ENCODE results near the gene B3GAT1. TPM values are rescaled to one million over a fixed set of nuclear protein-coding genes. Genes with fewer than 3 reads are reported as not detected.

Gene B3GAT1
- polyA plus RNA-seq, 1 of the 3 experiments (the other 2 are of a cell fraction), result 0.15 TPM

GRCh38 chr11:134359646-134360045 is 52.4 kb downstream of the B3GAT1 start:
- Histone ChIP-seq H3K36me3 (replicated peaks in 1 of 2; ENCODE audit: control insufficient read depth in 1 of 2, insufficient read depth in 2 of 2, low read length in 1 of 2) (no peaks in the 10 kb centered on the region), H3K4me3 (ENCODE audit: low read depth in 2 of 2, low read length in 1 of 2) (no peak overlapping the region), H2AFZ (ENCODE audit: low read depth) (no peak overlapping the region), H3K9ac (no peak overlapping the region), H3K4me1 (ENCODE audit: control insufficient read depth in 1 of 2, insufficient read depth in 2 of 2, low read depth in 1 of 2, low read length in 1 of 2) (no peaks in the 10 kb centered on the region; a peak in 1 of 4 replicates), H3K79me2 (ENCODE audit: insufficient read depth) (no peaks in the 10 kb centered on the region), H4K20me1 (ENCODE audit: insufficient read depth) (no peaks in the 10 kb centered on the region), H3K27me3 (ENCODE audit: insufficient read depth) (no peaks in the 10 kb centered on the region), H3F3A (replicated peaks; ENCODE audit: insufficient read depth) (no peaks in the 10 kb centered on the region), H3K4me2 (no peak overlapping the region), H3K27ac (ENCODE audit: low read depth in 2 of 2, low read length in 1 of 2) (no peak overlapping the region), H3K9me2 (no peaks in the 10 kb centered on the region), H3K9me3 (no peaks in the 10 kb centered on the region)
- TF ChIP-seq TAF1 (IDR thresholded peaks at IDR 0.05; ENCODE audit: borderline replicate concordance, low read depth, low read length) (no peak), CHD2 (IDR thresholded peaks at IDR 0.05; ENCODE audit: low read length, partially characterized antibody) (no peak), SIN3A (IDR thresholded peaks at IDR 0.05; ENCODE audit: borderline replicate concordance, low read depth, low read length) (no peak), EZH2phosphoT487 (IDR thresholded peaks at IDR 0.05; ENCODE audit: borderline replicate concordance, low read depth) (no peak), RFX5 (IDR thresholded peaks at IDR 0.05; ENCODE audit: low read length) (no peak), YY1 (IDR thresholded peaks at IDR 0.05; ENCODE audit: low read depth) (no peak), FOXM1 (IDR thresholded peaks at IDR 0.05; ENCODE audit: low read depth) (no peak), IRF3 (IDR thresholded peaks at IDR 0.05; ENCODE audit: low read depth, low read length) (no peak)
- ChIA-PET CTCF (interaction anchor here (0.6 to 1.7 kb wide), 27 partner anchors 9 to 715 kb away, joined by 3 to 13 read pairs (median 3); no protein-coding TSS in a partner anchor), POLR2A (no interaction called here)
- WGBS (ENCODE audit: low lambda C conversion rate), result 60% methylated on average over 10 of the region's 10 CpGs
- DNase-seq, result no peak

GRCh38 chr11:134358856-134359490 is 53.1 kb downstream of the B3GAT1 start:
- no peak overlapping the region for H3K4me3 ChIP-seq (ENCODE audit: low read depth in 2 of 2, low read length in 1 of 2)
- no peak overlapping the region for H3K4me2 ChIP-seq
- WGBS (ENCODE audit: low lambda C conversion rate), result 69% methylated on average over 11 of the region's 18 CpGs
- H3F3A ChIP-seq (replicated peaks; ENCODE audit: insufficient read depth), result no peaks in the 10 kb centered on the region
- H3K27me3 ChIP-seq (ENCODE audit: insufficient read depth), result no peaks in the 10 kb centered on the region
- no peaks in the 10 kb centered on the region for H3K36me3 ChIP-seq (replicated peaks in 1 of 2; ENCODE audit: control insufficient read depth in 1 of 2, insufficient read depth in 2 of 2, low read length in 1 of 2)
- CTCF ChIA-PET, result interaction anchor here (0.9 to 1.7 kb wide), 18 partner anchors 10 to 715 kb away, joined by 3 to 13 read pairs (median 4); no protein-coding TSS in a partner anchor
- no peak for DNase-seq
- H3K79me2 ChIP-seq (ENCODE audit: insufficient read depth), result no peaks in the 10 kb centered on the region
- no peak overlapping the region for H2AFZ ChIP-seq (ENCODE audit: low read depth)
- no peaks in the 10 kb centered on the region for H4K20me1 ChIP-seq (ENCODE audit: insufficient read depth)
- no peaks in the 10 kb centered on the region for H3K9me2 ChIP-seq
- H3K9me3 ChIP-seq, result no peaks in the 10 kb centered on the region
- no peaks in the 10 kb centered on the region; a peak in 1 of 4 replicates for H3K4me1 ChIP-seq (ENCODE audit: control insufficient read depth in 1 of 2, insufficient read depth in 2 of 2, low read depth in 1 of 2, low read length in 1 of 2)
- POLR2A ChIA-PET, result no interaction called here
- no peak overlapping the region for H3K27ac ChIP-seq (ENCODE audit: low read depth in 2 of 2, low read length in 1 of 2)
- no peak overlapping the region for H3K9ac ChIP-seq
- no peak for TF ChIP-seq NFIC (IDR thresholded peaks at IDR 0.05; ENCODE audit: borderline replicate concordance)
- TF ChIP-seq REST (IDR thresholded peaks at IDR 0.05; ENCODE audit: low read depth, low read length), result no peak
- TF ChIP-seq CHD2 (IDR thresholded peaks at IDR 0.05; ENCODE audit: low read length, partially characterized antibody), result no peak
- TF ChIP-seq USF2 (IDR thresholded peaks at IDR 0.05; ENCODE audit: borderline replicate concordance, low read depth, low read length), result no peak
- no peak for TF ChIP-seq SIN3A (IDR thresholded peaks at IDR 0.05; ENCODE audit: borderline replicate concordance, low read depth, low read length)
- no peak for TF ChIP-seq YY1 (IDR thresholded peaks at IDR 0.05; ENCODE audit: low read depth)
- TF ChIP-seq RAD21 (IDR thresholded peaks at IDR 0.05; ENCODE audit: low read length), result no peak
- no peak for TF ChIP-seq FOXM1 (IDR thresholded peaks at IDR 0.05; ENCODE audit: low read depth)
- no peak for TF ChIP-seq USF1 (IDR thresholded peaks at IDR 0.05; ENCODE audit: borderline replicate concordance, low read depth)
- no peak for TF ChIP-seq NRF1 (IDR thresholded peaks at IDR 0.05; ENCODE audit: low read depth, low read length)
- TF ChIP-seq PBX3 (IDR thresholded peaks at IDR 0.05), result no peak
- TF ChIP-seq FOSL2 (IDR thresholded peaks at IDR 0.05; ENCODE audit: borderline replicate concordance, low read depth), result no peak
- no peak for TF ChIP-seq MEF2A (IDR thresholded peaks at IDR 0.05; ENCODE audit: borderline replicate concordance, low read depth)

Measured in SK-N-SH (cell line).